HG03135 (cell line): ENCODE data around the gene KRT31.
"Not testable (repeated sequence)": the region's sequence is repeated elsewhere in the genome, so short reads cannot be mapped to it uniquely, and the experiment has no call there.

Source experiments
- ATAC-seq: cut with Tn5 transposase; IDR thresholded peaks from one replicate; pipeline ENCODE4 v1.9.1; 2021; ENCODE audit warnings: mild to moderate bottlenecking, moderate library complexity; ENCODE audit not compliant: unreplicated experiment

Gene KRT31

DNA sequence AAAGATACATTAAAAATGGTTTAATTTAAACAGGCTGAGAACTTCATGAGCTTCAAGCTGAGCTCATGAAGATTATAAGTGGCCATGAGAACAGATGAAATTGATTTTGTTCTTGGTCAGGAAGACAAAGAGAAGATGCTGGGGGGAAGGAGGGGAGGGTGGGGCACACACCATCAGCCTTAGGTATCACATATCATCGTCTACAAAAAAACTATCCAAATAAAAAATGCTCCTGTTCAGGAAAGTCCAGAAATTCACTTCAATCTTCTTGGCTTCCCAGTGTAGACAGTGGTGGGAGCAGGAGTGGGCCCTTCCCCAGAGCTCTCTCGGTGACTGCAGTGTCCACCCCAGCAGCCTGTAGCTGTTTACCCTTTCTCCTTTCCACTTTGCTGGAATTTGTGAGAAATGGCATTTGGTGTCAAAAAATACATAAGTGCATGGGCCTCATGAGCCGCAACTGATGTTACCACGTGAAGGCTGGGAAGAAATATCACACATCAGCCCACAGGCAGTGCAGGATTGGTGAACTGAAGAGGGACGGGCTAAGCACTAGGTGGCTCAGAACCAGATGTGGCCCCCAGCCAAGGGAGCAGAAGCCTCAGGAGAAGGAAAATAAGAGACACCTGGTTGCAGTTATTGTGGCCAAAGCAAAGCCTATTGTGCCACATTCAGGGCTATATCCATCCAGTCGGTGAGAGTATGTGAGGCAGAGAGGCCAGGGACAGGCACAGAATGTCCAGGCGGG is 20.9 kb upstream of the KRT31 start:
- no peak for ATAC-seq

DNA sequence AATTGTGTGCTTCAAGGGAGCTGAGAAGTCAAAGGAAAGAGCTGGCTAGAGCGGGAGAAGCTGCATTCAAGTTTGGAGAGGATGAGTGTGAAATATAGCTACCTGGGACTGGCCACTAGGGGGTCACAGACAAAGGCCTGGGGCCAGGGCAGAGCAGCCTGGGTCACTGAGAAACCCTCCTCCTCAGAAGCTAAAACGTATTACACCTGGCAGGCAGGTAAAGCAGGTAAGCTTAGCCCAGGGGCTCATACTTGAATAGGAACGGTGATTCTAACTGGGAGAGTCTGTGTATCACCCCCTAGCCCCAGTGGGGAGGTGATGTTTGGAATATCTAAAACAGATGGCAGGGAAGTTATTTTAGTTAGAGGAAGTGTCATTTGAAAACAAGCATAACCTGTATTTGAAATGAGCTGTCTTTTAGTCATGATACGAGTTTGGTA is 20.2 kb upstream of the KRT31 start:
- no peak for ATAC-seq

DNA sequence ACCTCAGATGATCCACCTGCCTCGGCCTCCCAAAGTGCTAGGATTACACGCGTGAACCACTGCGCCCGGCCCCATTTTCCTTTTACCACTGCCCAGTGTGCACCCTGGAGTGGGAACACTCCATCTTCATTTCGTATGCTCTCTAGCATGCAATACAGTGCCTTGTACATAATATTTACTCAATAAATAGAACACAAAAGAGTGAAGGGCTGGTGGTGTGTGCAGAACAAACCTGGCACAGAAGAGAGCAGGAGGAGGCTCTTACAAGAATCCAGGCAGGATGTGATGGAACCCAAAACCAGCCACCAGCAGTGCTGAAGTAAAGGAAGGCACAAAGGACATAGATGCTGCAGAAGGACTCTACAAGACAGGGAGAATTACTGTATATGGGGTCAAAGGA is 19.7 kb upstream of the KRT31 start:
- no peak for ATAC-seq

DNA sequence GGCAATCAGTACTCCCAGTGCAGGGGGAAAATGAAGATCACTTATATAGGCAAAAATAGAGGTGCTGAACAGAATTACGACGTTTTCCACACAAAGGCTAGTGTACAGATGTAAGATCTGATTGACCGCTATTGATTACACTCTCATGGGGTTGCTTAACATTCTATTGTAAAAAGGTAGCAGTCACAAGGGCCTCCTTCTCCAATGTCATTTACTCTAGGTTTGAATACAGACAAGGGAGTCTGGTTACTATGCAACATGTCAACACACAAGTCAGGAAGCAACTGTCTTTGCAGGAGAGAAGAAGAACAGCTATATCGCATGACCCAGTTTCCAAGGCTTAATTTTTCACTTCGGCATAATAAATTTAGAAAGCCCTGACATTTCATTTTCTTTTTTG is 19.1 kb upstream of the KRT31 start:
- no peak for ATAC-seq

DNA sequence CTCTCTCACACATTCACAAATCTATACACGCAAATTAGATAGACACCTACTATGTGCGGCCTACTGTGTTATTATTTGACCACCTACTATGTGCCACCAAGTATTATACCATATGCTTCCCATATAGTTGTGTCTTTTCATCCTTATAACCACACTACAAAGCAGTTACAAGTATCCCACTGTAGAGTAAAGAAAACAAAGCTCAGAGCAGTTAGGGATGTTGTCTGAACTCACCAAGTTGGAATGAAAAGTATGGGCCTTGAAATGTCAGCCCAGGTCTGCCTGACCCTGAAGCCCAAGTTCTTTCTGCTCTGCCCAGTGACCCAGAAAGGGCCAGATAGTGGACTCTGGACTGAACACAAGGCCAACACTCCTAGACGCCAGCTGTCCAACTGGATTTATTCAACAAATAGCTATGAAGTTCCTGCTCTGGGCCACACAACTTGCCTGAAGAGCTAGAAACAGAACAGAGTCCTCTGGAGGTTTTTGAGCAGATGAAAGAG is 18.5 kb upstream of the KRT31 start:
- ATAC-seq, result no peak

DNA sequence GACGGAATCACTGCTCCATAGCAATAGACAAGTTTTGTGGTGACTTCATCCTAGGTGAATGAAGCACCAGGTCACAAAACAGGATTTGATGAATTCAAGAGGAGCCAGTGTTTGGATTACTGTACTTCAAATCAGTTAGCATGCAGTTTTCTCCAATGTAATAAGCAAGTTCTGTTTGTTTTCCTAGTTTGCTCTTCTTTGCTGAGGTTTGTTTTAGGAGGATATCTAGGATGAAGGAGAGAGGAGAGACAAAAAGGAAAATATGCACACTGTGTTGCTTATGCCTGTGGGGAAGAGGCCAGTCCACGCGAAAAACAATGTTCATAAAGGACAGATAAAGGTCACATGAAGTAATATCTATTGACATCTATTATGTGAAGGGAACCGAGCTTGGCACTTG is 18.0 kb upstream of the KRT31 start:
- no peak for ATAC-seq

DNA sequence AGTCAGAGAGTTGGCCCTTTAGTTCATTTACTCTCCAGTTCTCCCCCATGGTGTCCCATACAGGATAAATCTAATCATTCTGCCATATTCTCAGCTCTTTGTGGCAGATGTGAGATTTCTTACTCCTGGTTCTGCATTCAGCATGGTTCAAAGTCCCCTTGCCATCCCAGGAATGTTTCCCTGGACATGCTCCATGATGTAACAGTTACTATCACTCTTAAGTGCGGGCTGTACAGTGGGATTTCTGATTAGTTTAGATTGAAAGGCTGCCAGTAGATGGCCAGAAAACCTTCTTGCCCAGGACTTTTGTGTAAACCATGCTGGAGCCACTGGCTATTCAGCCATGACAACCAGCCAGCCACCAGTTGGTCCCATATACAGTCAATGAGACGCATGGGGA is 16.6 kb upstream of the KRT31 start:
- no peak for ATAC-seq

- ATAC-seq, result no peak
Measured at GRCh38 chr17:41413353-41413957, 16.0 kb upstream of the KRT31 start.

DNA sequence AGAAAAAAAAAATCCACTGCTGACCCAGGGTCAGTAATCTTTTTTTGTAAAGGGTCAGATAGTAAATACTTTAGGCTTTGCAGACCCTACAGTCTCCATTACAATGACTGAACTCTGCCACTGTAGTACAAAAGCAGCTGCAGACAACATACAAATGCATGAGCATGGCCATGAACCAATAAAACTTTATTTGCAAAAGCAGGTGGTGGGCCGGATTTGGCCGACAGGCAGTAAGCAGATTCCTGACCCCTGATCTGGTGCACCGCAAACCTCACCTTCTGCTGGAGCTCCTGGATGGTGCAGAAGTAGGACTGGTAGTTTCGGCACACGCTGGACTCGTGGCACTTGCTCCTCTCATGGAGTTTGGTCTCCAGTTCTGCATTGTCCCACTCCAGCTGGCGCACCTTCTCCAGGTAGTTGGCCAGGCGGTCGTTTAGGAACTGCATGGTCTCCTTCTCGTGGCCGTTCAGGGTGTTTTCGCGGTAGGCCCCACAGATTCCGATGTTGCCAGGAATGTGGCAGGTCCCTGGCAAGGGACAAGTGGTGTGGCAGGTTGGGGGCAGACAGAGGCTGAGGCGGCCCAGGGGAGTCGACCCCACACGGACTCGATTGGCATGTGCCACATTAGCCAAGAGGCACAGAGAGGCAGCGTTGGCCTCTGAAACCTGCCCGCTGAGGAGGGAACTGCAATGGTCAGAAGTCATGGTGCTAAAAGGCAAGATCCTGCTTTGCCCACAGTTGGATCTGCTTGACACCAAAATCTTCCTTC is 13.8 kb upstream of the KRT31 start:
- ATAC-seq, result no peak

GRCh38 chr17:41407226-41407625 is 9.8 kb upstream of the KRT31 start:
- no peak for ATAC-seq

GRCh38 chr17:41406205-41406604 is 8.8 kb upstream of the KRT31 start:
- no peak for ATAC-seq

DNA sequence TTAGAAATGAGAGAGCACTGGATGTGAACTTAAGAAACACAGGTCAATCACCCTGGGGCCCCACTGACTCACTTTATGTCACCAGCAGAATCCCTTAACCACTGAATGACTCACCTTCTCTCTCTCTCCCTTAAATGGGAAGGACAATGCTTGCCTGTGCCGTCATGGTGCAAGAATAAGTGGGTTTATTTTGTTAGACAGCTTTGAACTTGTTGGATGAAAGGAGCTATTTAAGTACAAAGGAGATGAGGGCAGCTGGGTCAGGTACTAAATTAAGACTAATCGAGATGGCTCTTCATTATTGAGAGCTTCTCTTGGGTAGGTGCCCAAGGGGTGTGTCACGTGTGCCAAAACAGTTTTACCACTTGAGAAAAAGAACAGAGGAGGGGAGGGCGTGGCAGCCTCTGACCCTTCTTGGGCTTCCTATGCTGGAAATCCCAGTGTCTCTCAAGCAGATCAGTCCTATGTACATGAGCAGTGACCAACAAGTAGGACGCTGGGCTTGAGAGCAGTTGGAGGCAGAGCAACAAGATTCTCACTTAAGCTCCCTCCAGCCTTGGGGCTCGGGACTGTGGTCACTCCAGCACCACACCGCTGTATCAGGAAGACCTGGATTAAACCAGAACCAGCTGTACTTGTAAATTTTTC is 6.7 kb upstream of the KRT31 start:
- no peak for ATAC-seq

GRCh38 chr17:41403404-41404023 is 6.1 kb upstream of the KRT31 start:
- no peak for ATAC-seq

DNA sequence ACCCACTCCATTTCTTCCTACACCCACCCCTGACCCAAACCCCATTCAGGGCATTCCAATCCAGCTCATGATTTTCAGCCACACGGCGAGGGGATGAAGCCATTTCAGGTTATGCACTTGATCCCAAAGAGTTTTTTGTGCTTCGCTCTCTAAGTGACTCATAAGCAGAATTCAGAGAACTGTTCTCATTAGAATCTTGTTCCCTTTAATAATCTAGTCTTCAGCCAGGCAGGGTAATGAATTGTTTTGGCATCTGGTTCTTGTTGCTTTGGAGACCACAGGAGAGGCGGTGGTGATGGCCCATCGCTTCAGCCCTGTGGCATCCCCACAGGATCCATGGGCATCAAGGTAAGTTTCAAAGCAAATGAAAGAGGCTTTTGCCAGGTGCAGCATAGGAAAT is 4.8 kb upstream of the KRT31 start:
- no peak for ATAC-seq

DNA sequence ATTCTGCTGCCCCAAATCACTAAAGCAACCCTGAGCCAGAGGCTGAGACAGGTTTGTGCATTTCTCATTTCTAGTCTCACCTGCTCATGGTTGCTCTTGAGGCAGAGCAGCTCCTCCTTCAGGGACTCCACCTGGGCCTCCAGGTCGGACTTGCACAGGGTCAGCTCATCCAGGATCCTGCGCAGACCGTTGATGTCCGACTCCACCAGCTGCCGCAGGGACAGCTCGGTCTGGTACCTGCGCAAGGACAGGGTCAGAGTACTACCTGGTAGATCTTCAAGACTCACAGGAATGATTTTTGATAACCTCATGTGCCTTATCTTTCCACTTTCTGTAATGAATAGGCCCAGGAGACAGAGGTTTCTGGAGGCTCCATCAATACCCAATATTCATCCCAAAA is 1.1 kb downstream of the KRT31 start:
- ATAC-seq, result no peak

DNA sequence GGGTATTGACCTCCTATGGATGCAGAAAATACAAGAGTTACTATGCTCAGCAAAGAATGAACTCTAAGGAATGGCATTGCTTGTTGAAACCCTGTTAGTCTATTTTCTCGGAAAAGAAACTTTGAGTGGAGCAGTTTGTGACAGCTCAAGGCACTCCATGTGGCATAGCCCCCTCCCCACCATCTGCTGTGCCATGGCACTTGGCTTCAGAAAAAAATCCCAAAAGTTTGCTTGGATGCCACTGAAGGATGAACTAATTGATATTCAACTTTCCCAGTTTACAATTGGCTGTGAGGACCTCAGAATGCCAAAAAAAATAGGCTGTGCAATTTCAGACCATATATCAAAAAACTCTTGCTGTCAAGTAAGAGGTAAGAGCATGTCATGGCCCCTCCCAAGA is 1.8 kb downstream of the KRT31 start:
- no peak for ATAC-seq

- ATAC-seq, result not testable (repeated sequence)
Measured at GRCh38 chr17:41395044-41395443, 2.4 kb downstream of the KRT31 start.

GRCh38 chr17:41394254-41394996 is 3.0 kb downstream of the KRT31 start:
- ATAC-seq, result no peak

GRCh38 chr17:41393826-41394225 is 3.6 kb downstream of the KRT31 start:
- ATAC-seq, result no peak

DNA sequence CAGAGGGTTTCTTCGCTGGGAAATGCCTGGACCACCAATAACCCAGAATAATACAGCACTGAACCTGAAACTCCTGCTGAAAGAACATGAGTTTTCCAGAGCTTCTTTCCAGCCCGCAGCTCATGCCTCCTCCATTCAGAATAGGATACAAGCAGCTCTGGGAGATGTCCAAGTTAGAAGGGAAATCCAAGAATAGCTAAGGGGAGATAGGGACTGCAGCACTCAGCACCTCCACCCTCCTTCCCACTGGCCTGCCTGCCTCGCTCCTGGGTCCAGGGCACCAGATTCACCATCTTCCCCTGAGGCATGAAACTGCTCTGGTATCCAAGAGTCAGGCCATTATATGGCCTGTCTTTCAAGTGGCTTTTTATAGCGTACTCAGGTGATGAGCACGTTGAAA is 4.1 kb downstream of the KRT31 start:
- ATAC-seq, result no peak
